Stomach (tissue), 4 donors: ENCODE results near the gene TEKTIP1.

Source experiments
- CTCF ChIP-seq, 7 experiments: fragments of 450-650 bp in 4 of 7; fragments of 200-600 bp in 3 of 7; sonication (generic) in 3 of 7; IDR thresholded peaks; one replicate each; pipeline ENCODE4 v1.5.1; 2016 to 2019; ENCODE audit warnings: antibody characterized with exemption in 7 of 7, control low read depth in 2 of 7, mild to moderate bottlenecking in 1 of 7
- POLR2A ChIP-seq, 4 donors: fragments of 450-650 bp; IDR thresholded peaks; one replicate each; pipeline ENCODE4 v1.6.1; 2016; ENCODE audit warnings: antibody characterized with exemption in 4 of 4, control low read depth in 2 of 4, mild to moderate bottlenecking in 1 of 4, moderate library complexity in 1 of 4
- POLR2AphosphoS5 ChIP-seq, 3 donors: sonication (generic); formaldehyde crosslinking; IDR thresholded peaks; one replicate each; pipeline ENCODE4 v1.6.1; 2016; ENCODE audit warnings: antibody characterized with exemption in 3 of 3

GRCh38 chr19:3572855-3573161 lies 33.8 kb downstream of the TEKTIP1 start, which contains the start of gene HMG20B:
- TF ChIP-seq CTCF (IDR thresholded peaks at IDR 0.05) (no peak), POLR2A (IDR thresholded peaks at IDR 0.05) (no peak), POLR2AphosphoS5 (IDR thresholded peaks at IDR 0.05) (no peak)
